Choroid plexus epithelial cell (primary cell): Measurements from ENCODE around the gene SLC37A1.

Source experiments
- DNase-seq: peaks from one replicate; pipeline ENCODE4 v3.0.0-alpha.2; 2010; ENCODE audit warnings: low read depth
- H3K4me3 ChIP-seq: 2 replicates; pipeline ENCODE4 v1.5.1; 2011; ENCODE audit warnings: low read depth, mild to moderate bottlenecking, control low read depth, low read length, moderate library complexity
- CTCF ChIP-seq: conservative IDR thresholded peaks from 2 replicates; pipeline ENCODE4 v1.5.1; 2011; ENCODE audit warnings: low read depth, mild to moderate bottlenecking, control low read depth, inconsistent platforms, low read length, moderate library complexity

Gene SLC37A1

GRCh38 chr21:42599962-42600361 lies 86.3 kb downstream of the SLC37A1 start:
- no peak for TF ChIP-seq CTCF
- no peak overlapping the region for H3K4me3 ChIP-seq
- DNase-seq, result no peak

GRCh38 chr21:42601656-42602055 lies 88.0 kb downstream of the SLC37A1 start:
- DNase-seq, result no peak
- H3K4me3 ChIP-seq, result no peak overlapping the region
- no peak for TF ChIP-seq CTCF

- H3K4me3 ChIP-seq, result no peak overlapping the region
- DNase-seq, result no peak
- no peak for TF ChIP-seq CTCF
Measured at GRCh38 chr21:42607102-42607501, 93.5 kb downstream of the SLC37A1 start.

- no peak overlapping the region for H3K4me3 ChIP-seq
- no peak for DNase-seq
- no peak for TF ChIP-seq CTCF
Measured at GRCh38 chr21:42607525-42608102, 94.0 kb downstream of the SLC37A1 start.

- no peak overlapping the region for H3K4me3 ChIP-seq
- no peak for DNase-seq
- no peak for TF ChIP-seq CTCF
Measured at GRCh38 chr21:42608446-42608845, 94.8 kb downstream of the SLC37A1 start.

- DNase-seq, result no peak
- H3K4me3 ChIP-seq, result no peak overlapping the region
- no peak for TF ChIP-seq CTCF
Measured at GRCh38 chr21:42609811-42610210, 96.2 kb downstream of the SLC37A1 start.

GRCh38 chr21:42611852-42612251 lies 98.2 kb downstream of the SLC37A1 start:
- no peak for TF ChIP-seq CTCF
- DNase-seq, result no peak
- H3K4me3 ChIP-seq, result no peak overlapping the region
